GM06990 (cell line): ENCODE measurements around the gene INF2.

ENCODE experiments used
- DNase-seq: peaks from one replicate; pipeline ENCODE4 v3.0.0-alpha.2; 2011; ENCODE audit not compliant: insufficient read length; ENCODE audit errors: extremely low read depth
- H3K27me3 ChIP-seq: replicated peaks from 2 replicates; pipeline ENCODE4 v1.6.0; 2011; ENCODE audit warnings: low read length; ENCODE audit not compliant: control insufficient read depth, insufficient read depth
- H3K36me3 ChIP-seq: 2 replicates; pipeline ENCODE4 v1.5.1; 2011; ENCODE audit warnings: low read length; ENCODE audit not compliant: control insufficient read depth, insufficient read depth
- H3K4me3 ChIP-seq: replicated peaks from 2 replicates; pipeline ENCODE4 v1.5.1; 2011; ENCODE audit warnings: low read depth, mild to moderate bottlenecking, control low read depth, low read length
- CTCF ChIP-seq: IDR thresholded peaks from 2 replicates; pipeline ENCODE4 v1.5.1; 2011; ENCODE audit warnings: low read length, control low read depth, mild to moderate bottlenecking, inconsistent platforms; ENCODE audit not compliant: insufficient read depth, poor library complexity, severe bottlenecking

Gene INF2

GRCh38 chr14:104729835-104730181 lies 40.4 kb downstream of the INF2 start:
- Histone ChIP-seq H3K36me3 (no peaks in the 10 kb centered on the region), H3K27me3 (no peaks in the 10 kb centered on the region; the same call in 1 of the 2 replicates), H3K4me3 (no peak overlapping the region)
- DNase-seq = no peak
- TF ChIP-seq CTCF = no peak

- TF ChIP-seq CTCF = no peak
- Histone ChIP-seq H3K36me3 (no peaks in the 10 kb centered on the region), H3K27me3 (peaks cover under 1% of the 10 kb centered on the region; the same call in 1 of the 2 replicates), H3K4me3 (no peak overlapping the region)
- DNase-seq = no peak
Observed at GRCh38 chr14:104730487-104730886, 41.1 kb downstream of the INF2 start.

- Histone ChIP-seq H3K27me3 (peaks cover 1% of the 10 kb centered on the region; the same call in 1 of the 2 replicates), H3K36me3 (no peaks in the 10 kb centered on the region), H3K4me3 (no peak overlapping the region)
- DNase-seq = no peak
- peak; percentile 38 for TF ChIP-seq CTCF
Observed at GRCh38 chr14:104731320-104732294, 42.2 kb downstream of the INF2 start.

- no peak for DNase-seq
- H3K36me3 ChIP-seq = no peaks in the 10 kb centered on the region
- TF ChIP-seq CTCF = no peak
Observed at GRCh38 chr14:104732355-104732804, 43.0 kb downstream of the INF2 start.

GRCh38 chr14:104732931-104733681 lies 43.7 kb downstream of the INF2 start:
- TF ChIP-seq CTCF = no peak
- Histone ChIP-seq H3K4me3 (no peak overlapping the region), H3K27me3 (peaks cover 1% of the 10 kb centered on the region; the same call in 1 of the 2 replicates), H3K36me3 (no peaks in the 10 kb centered on the region)
- no peak for DNase-seq

More at GRCh38 chr14:104732355-104732804, 43.0 kb downstream of the INF2 start:
- H3K27me3 ChIP-seq = peaks cover 1% of the 10 kb centered on the region; the same call in 1 of the 2 replicates
- no peak overlapping the region for H3K4me3 ChIP-seq
